ENCODE measurements around the gene AMBN. TPM values are rescaled to one million over a fixed set of nuclear protein-coding genes. Genes with fewer than 3 reads are reported as not detected.
A peak's percentile ranks its signal among the peaks of the same experiment; 100 is the strongest.

The AMBN gene
- not detected for total RNA-seq

DNA sequence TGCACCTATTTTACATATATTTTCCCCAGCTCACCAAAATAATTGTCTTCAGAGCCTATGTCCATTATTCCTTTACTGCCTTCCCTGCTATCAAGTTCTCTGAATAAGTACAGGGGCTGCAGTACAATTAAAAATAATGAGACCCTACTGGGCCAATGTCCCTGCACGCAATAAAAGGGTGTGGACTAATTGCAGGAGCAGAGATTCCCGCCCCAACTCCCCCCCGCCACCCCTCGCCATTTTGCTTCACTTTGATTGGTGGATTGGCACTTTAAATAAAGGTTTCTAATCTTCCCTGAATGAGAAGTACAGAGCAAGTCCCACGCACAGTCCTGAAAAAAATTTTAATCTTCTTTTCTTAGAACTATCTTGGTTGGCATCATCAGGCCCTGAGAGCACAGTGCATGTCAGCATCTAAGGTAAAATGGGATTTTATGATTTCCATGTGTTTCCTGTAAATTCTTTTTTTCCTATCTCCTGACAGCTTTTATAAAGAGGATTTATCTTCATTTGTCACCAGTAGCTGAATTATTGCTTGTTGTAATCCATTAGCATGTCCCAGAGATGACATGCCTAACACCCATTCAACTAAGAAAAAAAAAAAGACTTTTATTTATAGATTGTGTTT lies at the start of gene AMBN:
TSS of gene AMBN (plus strand) at position 302 of the 628 bp plus-strand sequence. CDS start at position 405, 103 bp downstream.
- Mint-ChIP-seq H3K9me3 (no peaks in the 10 kb centered on the region), H3K27me3 (ENCODE audit: low read depth) (no peaks in the 10 kb centered on the region), H3K4me3 (no peak within 1 kb of the TSS), H3K4me1 (ENCODE audit: low read depth) (no peaks in the 10 kb centered on the region), H3K36me3 (ENCODE audit: low read depth) (no peaks in the 10 kb centered on the region), H3K27ac (no peak within 1 kb of the TSS)
- CTCF ChIA-PET: no interaction called here
- no peak for DNase-seq
- intact Hi-C loops (cut with micrococcal nuclease): no loop called here

DNA sequence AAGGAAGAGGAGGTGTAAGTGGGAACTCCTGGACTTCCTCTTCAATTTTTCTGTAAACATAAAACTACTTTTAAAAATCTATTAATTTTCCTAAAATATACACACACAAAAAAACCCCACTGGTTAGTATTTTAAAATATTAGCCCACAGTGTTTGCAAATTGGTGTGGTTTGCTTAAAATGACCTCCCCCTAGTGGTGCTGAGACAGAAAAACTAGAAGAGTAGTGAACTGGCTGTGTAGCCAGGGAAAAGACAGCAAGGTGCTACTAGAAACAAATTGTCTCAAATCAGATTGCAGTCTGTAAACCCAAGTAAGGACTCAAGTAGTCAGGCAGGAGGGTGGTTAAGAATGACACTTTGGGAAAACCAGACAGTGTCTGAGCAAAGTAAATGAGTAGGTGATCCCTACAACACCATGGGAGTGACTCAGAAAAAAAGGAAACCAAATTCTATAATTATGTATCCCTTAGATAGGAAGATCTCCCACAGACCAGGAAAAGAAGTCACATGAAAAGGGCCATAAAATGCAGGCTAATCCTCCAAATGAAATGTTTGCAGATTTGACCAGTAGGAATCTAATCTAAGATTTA lies 47.7 kb upstream of the AMBN start:
- CTCF ChIA-PET: no interaction called here
- no peak overlapping the region for H3K27ac Mint-ChIP-seq
- intact Hi-C loops (cut with micrococcal nuclease): no loop called here
- DNase-seq: no peak
- H3K27me3 Mint-ChIP-seq (ENCODE audit: low read depth): peaks cover 7% of the 10 kb centered on the region
- H3K36me3 Mint-ChIP-seq (ENCODE audit: low read depth): no peaks in the 10 kb centered on the region
- no peaks in the 10 kb centered on the region for H3K4me1 Mint-ChIP-seq (ENCODE audit: low read depth)
- no peak overlapping the region for H3K4me3 Mint-ChIP-seq
- H3K9me3 Mint-ChIP-seq: no peaks in the 10 kb centered on the region

DNA sequence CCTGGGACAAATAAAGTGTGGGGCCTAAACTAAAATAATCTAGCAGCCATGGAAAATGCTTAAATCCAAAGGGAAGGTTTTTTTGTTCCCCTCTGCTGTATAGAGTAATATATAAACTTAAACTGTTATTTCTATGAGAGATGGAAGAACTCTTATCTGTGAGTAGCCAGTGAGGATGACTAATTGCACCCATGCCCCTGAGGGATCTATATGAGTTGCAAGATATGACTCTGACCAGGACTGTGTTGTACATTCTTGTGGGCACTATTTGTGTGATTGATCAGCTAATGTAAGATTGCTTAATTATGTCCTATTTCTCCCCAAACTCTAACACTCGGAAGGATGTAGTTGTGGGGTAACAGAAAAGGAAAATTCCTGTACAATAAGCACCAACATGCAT lies 35.2 kb upstream of the AMBN start:
- no peak overlapping the region for H3K27ac Mint-ChIP-seq
- no peak overlapping the region for H3K4me3 Mint-ChIP-seq
- H3K36me3 Mint-ChIP-seq (ENCODE audit: low read depth): no peaks in the 10 kb centered on the region
- H3K27me3 Mint-ChIP-seq (ENCODE audit: low read depth): peaks cover 2% of the 10 kb centered on the region
- CTCF ChIA-PET: interaction anchor here (0.5 kb wide), 1 partner anchor 677 kb away, joined by 3 read pairs; no protein-coding TSS in a partner anchor
- intact Hi-C loops (cut with micrococcal nuclease): loop anchor here (5.0 kb wide), 1 partner anchor 675 kb away; no protein-coding TSS in a partner anchor
- peaks cover 9% of the 10 kb centered on the region for H3K4me1 Mint-ChIP-seq (ENCODE audit: low read depth)
- H3K9me3 Mint-ChIP-seq: peaks cover 1% of the 10 kb centered on the region
- no peak for DNase-seq

- CTCF ChIA-PET: interaction anchor here (0.6 to 1.6 kb wide), 6 partner anchors 13 to 800 kb away, joined by 3 to 4 read pairs (median 3); no protein-coding TSS in a partner anchor
- Mint-ChIP-seq H3K4me3 (no peak overlapping the region), H3K27me3 (ENCODE audit: low read depth) (no peaks in the 10 kb centered on the region), H3K9me3 (no peaks in the 10 kb centered on the region), H3K36me3 (ENCODE audit: low read depth) (no peaks in the 10 kb centered on the region), H3K27ac (no peak overlapping the region), H3K4me1 (ENCODE audit: low read depth) (peaks cover 9% of the 10 kb centered on the region)
- intact Hi-C loops (cut with micrococcal nuclease): loop anchor here (1.0 to 5.0 kb wide), 4 partner anchors 54 to 870 kb away; no protein-coding TSS in a partner anchor
- DNase-seq: peak; percentile 73
Measured at GRCh38 chr4:70559211-70559830, 32.7 kb upstream of the AMBN start.

- Mint-ChIP-seq H3K4me3 (no peak overlapping the region), H3K27ac (no peak overlapping the region), H3K36me3 (ENCODE audit: low read depth) (no peaks in the 10 kb centered on the region), H3K4me1 (ENCODE audit: low read depth) (peaks cover 9% of the 10 kb centered on the region), H3K9me3 (no peaks in the 10 kb centered on the region), H3K27me3 (ENCODE audit: low read depth) (no peaks in the 10 kb centered on the region)
- CTCF ChIA-PET: interaction anchor here (1.0 to 1.6 kb wide), 2 partner anchors 15 to 357 kb away, joined by 3 to 4 read pairs; no protein-coding TSS in a partner anchor
- intact Hi-C loops (cut with micrococcal nuclease): loop anchor here (1.0 to 5.0 kb wide), 4 partner anchors 55 to 871 kb away; no protein-coding TSS in a partner anchor
- no peak for DNase-seq
Measured at GRCh38 chr4:70559924-70560323, 32.1 kb upstream of the AMBN start.

GRCh38 chr4:70564033-70564432 lies 28.0 kb upstream of the AMBN start:
- Mint-ChIP-seq H3K27ac (no peak overlapping the region), H3K4me3 (no peak overlapping the region), H3K27me3 (ENCODE audit: low read depth) (no peaks in the 10 kb centered on the region), H3K4me1 (ENCODE audit: low read depth) (peaks cover 4% of the 10 kb centered on the region), H3K36me3 (ENCODE audit: low read depth) (no peaks in the 10 kb centered on the region), H3K9me3 (peaks cover 2% of the 10 kb centered on the region)
- intact Hi-C loops (cut with micrococcal nuclease): no loop called here
- no peak for DNase-seq
- CTCF ChIA-PET: no interaction called here

- no peaks in the 10 kb centered on the region for H3K36me3 Mint-ChIP-seq (ENCODE audit: low read depth)
- no peak for DNase-seq
- CTCF ChIA-PET: no interaction called here
- no peaks in the 10 kb centered on the region for H3K4me1 Mint-ChIP-seq (ENCODE audit: low read depth)
- peaks cover 2% of the 10 kb centered on the region for H3K9me3 Mint-ChIP-seq
- peaks cover 4% of the 10 kb centered on the region for H3K27me3 Mint-ChIP-seq (ENCODE audit: low read depth)
- intact Hi-C loops (cut with micrococcal nuclease): no loop called here
- no peak overlapping the region for H3K27ac Mint-ChIP-seq
- no peak overlapping the region for H3K4me3 Mint-ChIP-seq
Measured at GRCh38 chr4:70570796-70571195, 21.3 kb upstream of the AMBN start.

- intact Hi-C loops (cut with micrococcal nuclease): no loop called here
Measured at GRCh38 chr4:70571772-70572171, 20.3 kb upstream of the AMBN start.

DNA sequence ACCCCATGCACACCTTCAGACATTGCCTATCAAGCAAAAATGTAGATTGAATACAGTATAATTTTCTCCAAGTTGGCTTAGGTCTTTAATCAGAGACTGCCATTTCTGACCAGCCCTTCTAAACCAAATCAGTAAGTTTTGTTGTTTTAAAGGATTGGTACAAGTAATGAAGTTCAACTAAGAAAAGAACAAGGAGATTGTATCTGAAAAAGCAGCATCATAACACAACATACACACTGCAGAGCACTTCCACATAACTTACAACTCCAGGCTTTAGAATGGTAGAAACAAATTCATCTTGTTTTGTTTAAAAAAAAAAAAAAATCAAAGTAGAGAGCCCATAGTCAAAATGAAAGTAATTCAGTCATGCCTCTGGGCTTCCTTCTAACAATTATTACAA lies 16.1 kb upstream of the AMBN start:
- CTCF ChIA-PET: no interaction called here
- Mint-ChIP-seq H3K27me3 (ENCODE audit: low read depth) (peaks cover 4% of the 10 kb centered on the region), H3K4me3 (no peak overlapping the region), H3K4me1 (ENCODE audit: low read depth) (no peaks in the 10 kb centered on the region), H3K27ac (no peak overlapping the region), H3K9me3 (no peaks in the 10 kb centered on the region), H3K36me3 (ENCODE audit: low read depth) (no peaks in the 10 kb centered on the region)
- intact Hi-C loops (cut with micrococcal nuclease): no loop called here
- DNase-seq: no peak

More at GRCh38 chr4:70571772-70572171, 20.3 kb upstream of the AMBN start:
- Mint-ChIP-seq H3K4me1 (ENCODE audit: low read depth) (no peaks in the 10 kb centered on the region), H3K4me3 (no peak overlapping the region), H3K9me3 (no peaks in the 10 kb centered on the region), H3K27ac (no peak overlapping the region), H3K27me3 (ENCODE audit: low read depth) (peaks cover 4% of the 10 kb centered on the region), H3K36me3 (ENCODE audit: low read depth) (no peaks in the 10 kb centered on the region)
- CTCF ChIA-PET: interaction anchor here (0.6 kb wide), 1 partner anchor 1891 kb away, joined by 3 read pairs; no protein-coding TSS in a partner anchor
- no peak for DNase-seq

GRCh38 chr4:70577220-70577927 lies 14.7 kb upstream of the AMBN start:
- DNase-seq: no peak
- no peak overlapping the region for H3K27ac Mint-ChIP-seq
- H3K4me3 Mint-ChIP-seq: no peak overlapping the region
- H3K36me3 Mint-ChIP-seq (ENCODE audit: low read depth): no peaks in the 10 kb centered on the region
- CTCF ChIA-PET: interaction anchor here (0.6 kb wide), 1 partner anchor 513 kb away, joined by 3 read pairs; no protein-coding TSS in a partner anchor
- H3K27me3 Mint-ChIP-seq (ENCODE audit: low read depth): peaks cover 4% of the 10 kb centered on the region
- no peaks in the 10 kb centered on the region for H3K4me1 Mint-ChIP-seq (ENCODE audit: low read depth)
- intact Hi-C loops (cut with micrococcal nuclease): no loop called here
- no peaks in the 10 kb centered on the region for H3K9me3 Mint-ChIP-seq

DNA sequence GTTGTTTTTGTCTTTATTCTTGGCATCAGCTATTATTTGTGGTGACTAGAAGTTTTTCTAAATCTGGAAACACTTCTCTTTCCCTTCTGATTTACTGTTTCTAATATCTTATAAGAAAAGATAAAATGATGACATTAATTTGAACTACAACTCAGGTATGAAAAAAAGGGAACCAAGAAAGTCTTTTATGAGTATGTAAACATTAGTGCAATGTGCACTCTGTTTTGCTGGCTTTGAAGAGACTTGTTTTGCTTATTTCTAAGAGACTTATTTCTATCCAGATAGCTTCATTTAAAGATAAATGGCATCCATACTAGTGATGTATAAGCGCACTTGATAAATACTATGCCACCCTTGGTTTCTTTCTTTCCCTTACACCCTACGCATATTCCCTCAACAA lies 10.1 kb upstream of the AMBN start:
- H3K27me3 Mint-ChIP-seq (ENCODE audit: low read depth): no peaks in the 10 kb centered on the region
- CTCF ChIA-PET: no interaction called here
- intact Hi-C loops (cut with micrococcal nuclease): no loop called here
- H3K4me1 Mint-ChIP-seq (ENCODE audit: low read depth): no peaks in the 10 kb centered on the region
- DNase-seq: no peak
- no peaks in the 10 kb centered on the region for H3K9me3 Mint-ChIP-seq
- no peak overlapping the region for H3K27ac Mint-ChIP-seq
- H3K4me3 Mint-ChIP-seq: no peak overlapping the region
- no peaks in the 10 kb centered on the region for H3K36me3 Mint-ChIP-seq (ENCODE audit: low read depth)
